Muscle layer of duodenum (tissue), 2 donors: ENCODE data around the gene TRMT112.

ENCODE experiments used
- H3K27ac ChIP-seq: one replicate; pipeline ENCODE4 v1.7.0; 2013; ENCODE audit warnings: mild to moderate bottlenecking, low read length
- H3K27me3 ChIP-seq: one replicate; pipeline ENCODE4 v1.7.0; 2013; ENCODE audit warnings: low read depth, mild to moderate bottlenecking, control low read depth, low read length
- H3K36me3 ChIP-seq, 2 donors: one replicate each; pipeline ENCODE4 v1.7.0; 2013; ENCODE audit warnings: low read length in 2 of 2, control low read depth in 1 of 2, mild to moderate bottlenecking in 1 of 2; ENCODE audit not compliant: insufficient read depth in 2 of 2, control insufficient read depth in 1 of 2
- H3K4me1 ChIP-seq, 2 donors: one replicate each; pipeline ENCODE4 v1.7.0; 2013; ENCODE audit warnings: low read length in 2 of 2, mild to moderate bottlenecking in 2 of 2, control low read depth in 1 of 2, moderate library complexity in 1 of 2; ENCODE audit not compliant: insufficient read depth in 2 of 2, control insufficient read depth in 1 of 2
- H3K4me3 ChIP-seq, 2 donors: one replicate each; pipeline ENCODE4 v1.7.0; 2013; ENCODE audit warnings: low read length in 2 of 2, low read depth in 1 of 2, mild to moderate bottlenecking in 1 of 2
- H3K9me3 ChIP-seq, 2 donors: one replicate each; pipeline ENCODE4 v1.7.0; 2013; ENCODE audit warnings: low read length in 2 of 2, control low read depth in 1 of 2, mild to moderate bottlenecking in 1 of 2; ENCODE audit not compliant: control insufficient read depth in 1 of 2
- donor health status: healthy.

TRMT112 gene

GRCh38 chr11:64349025-64349387, 31.6 kb upstream of the TRMT112 start:
- H3K4me1 ChIP-seq, result no peaks in the 10 kb centered on the region
- H3K27ac ChIP-seq, result no peak overlapping the region
- H3K36me3 ChIP-seq, result no peaks in the 10 kb centered on the region
- no peaks in the 10 kb centered on the region for H3K27me3 ChIP-seq
- no peaks in the 10 kb centered on the region for H3K9me3 ChIP-seq
- no peak overlapping the region for H3K4me3 ChIP-seq

- Histone ChIP-seq H3K27ac (no peak overlapping the region), H3K27me3 (no peaks in the 10 kb centered on the region), H3K4me1 (no peaks in the 10 kb centered on the region), H3K4me3 (no peak overlapping the region), H3K36me3 (no peaks in the 10 kb centered on the region), H3K9me3 (no peaks in the 10 kb centered on the region)
Measured at GRCh38 chr11:64348383-64349024, 31.1 kb upstream of the TRMT112 start.

- Histone ChIP-seq H3K9me3 (no peaks in the 10 kb centered on the region), H3K36me3 (no peaks in the 10 kb centered on the region), H3K27ac (no peak overlapping the region), H3K27me3 (no peaks in the 10 kb centered on the region), H3K4me3 (no peak overlapping the region), H3K4me1 (peaks cover 0 to 8% of the 10 kb centered on the region in 2 donors)
Measured at GRCh38 chr11:64347193-64347867, 30.0 kb upstream of the TRMT112 start.

DNA sequence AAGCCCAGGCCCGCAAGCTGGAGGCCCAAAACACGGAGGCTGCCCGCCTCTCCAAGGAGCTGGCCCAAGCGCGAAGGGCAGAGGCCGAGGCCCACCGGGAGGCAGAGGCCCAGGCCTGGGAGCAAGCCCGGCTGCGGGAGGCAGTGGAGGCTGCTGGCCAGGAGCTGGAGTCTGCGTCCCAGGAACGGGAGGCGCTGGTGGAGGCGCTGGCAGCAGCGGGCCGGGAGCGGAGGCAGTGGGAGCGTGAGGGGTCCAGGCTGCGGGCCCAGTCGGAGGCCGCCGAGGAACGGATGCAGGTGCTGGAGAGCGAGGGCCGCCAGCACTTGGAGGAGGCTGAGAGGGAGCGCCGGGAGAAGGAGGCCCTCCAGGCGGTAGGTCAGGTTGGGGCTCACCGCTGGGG, 27.4 kb upstream of the TRMT112 start:
- H3K36me3 ChIP-seq, result no peaks in the 10 kb centered on the region
- no peak overlapping the region for H3K27ac ChIP-seq
- peaks cover 0 to 14% of the 10 kb centered on the region in 2 donors for H3K4me1 ChIP-seq
- no peaks in the 10 kb centered on the region for H3K27me3 ChIP-seq
- H3K4me3 ChIP-seq, result no peak overlapping the region
- no peaks in the 10 kb centered on the region for H3K9me3 ChIP-seq

DNA sequence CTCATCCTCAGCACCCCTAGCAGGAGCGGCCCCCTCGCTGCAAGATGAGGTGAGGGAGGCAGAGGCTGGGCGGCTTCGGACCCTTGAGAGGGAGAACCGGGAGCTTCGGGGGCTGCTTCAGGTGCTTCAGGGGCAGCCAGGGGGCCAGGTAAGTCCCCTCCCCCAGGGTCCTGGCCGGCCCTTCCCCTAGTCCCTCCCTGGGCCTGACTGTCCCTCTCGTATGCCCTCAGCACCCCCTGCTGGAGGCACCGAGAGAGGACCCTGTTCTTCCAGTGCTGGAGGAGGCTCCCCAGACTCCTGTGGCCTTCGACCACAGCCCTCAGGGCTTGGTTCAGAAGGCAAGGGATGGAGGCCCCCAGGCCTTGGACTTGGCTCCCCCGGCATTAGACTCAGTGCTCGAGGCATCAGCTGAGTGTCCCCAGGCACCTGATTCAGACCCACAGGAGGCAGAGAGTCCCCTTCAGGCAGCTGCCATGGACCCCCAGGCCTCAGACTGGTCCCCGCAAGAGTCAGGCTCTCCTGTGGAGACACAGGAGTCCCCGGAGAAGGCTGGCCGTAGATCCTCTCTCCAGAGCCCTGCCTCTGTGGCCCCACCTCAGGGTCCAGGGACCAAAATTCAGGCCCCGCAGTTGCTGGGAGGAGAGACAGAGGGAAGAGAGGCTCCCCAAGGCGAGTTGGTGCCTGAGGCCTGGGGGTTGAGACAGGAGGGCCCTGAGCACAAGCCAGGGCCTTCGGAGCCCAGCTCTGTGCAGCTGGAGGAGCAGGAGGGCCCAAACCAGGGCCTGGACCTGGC, 26.6 kb upstream of the TRMT112 start:
- Histone ChIP-seq H3K36me3 (no peaks in the 10 kb centered on the region), H3K4me1 (peaks cover 0 to 14% of the 10 kb centered on the region in 2 donors), H3K27ac (no peak overlapping the region), H3K9me3 (no peaks in the 10 kb centered on the region), H3K4me3 (no peak overlapping the region), H3K27me3 (no peaks in the 10 kb centered on the region)

GRCh38 chr11:64342869-64343745, 25.7 kb upstream of the TRMT112 start:
- H3K27ac ChIP-seq, result no peak overlapping the region
- H3K4me1 ChIP-seq, result peaks cover 0 to 14% of the 10 kb centered on the region in 2 donors
- H3K4me3 ChIP-seq, result peak overlapping the region in 1 of 2 donors; percentile 53
- H3K36me3 ChIP-seq, result no peaks in the 10 kb centered on the region
- H3K9me3 ChIP-seq, result no peaks in the 10 kb centered on the region
- no peaks in the 10 kb centered on the region for H3K27me3 ChIP-seq

- H3K4me3 ChIP-seq, result peak overlapping the region; percentile 21 to 53
- H3K4me1 ChIP-seq, result peaks cover 0 to 14% of the 10 kb centered on the region in 2 donors
- no peaks in the 10 kb centered on the region for H3K9me3 ChIP-seq
- no peak overlapping the region for H3K27ac ChIP-seq
- H3K27me3 ChIP-seq, result no peaks in the 10 kb centered on the region
- no peaks in the 10 kb centered on the region for H3K36me3 ChIP-seq
Measured at GRCh38 chr11:64341851-64342791, 24.8 kb upstream of the TRMT112 start.

GRCh38 chr11:64341429-64341828, 24.1 kb upstream of the TRMT112 start:
- H3K27ac ChIP-seq, result no peak overlapping the region
- no peaks in the 10 kb centered on the region for H3K36me3 ChIP-seq
- H3K27me3 ChIP-seq, result no peaks in the 10 kb centered on the region
- H3K4me3 ChIP-seq, result peak overlapping the region in 1 of 2 donors; percentile 53
- H3K9me3 ChIP-seq, result no peaks in the 10 kb centered on the region
- H3K4me1 ChIP-seq, result peaks cover 0 to 14% of the 10 kb centered on the region in 2 donors

- Histone ChIP-seq H3K27me3 (no peaks in the 10 kb centered on the region), H3K4me1 (peaks cover 0 to 14% of the 10 kb centered on the region in 2 donors), H3K4me3 (peak overlapping the region in 1 of 2 donors; percentile 53), H3K36me3 (no peaks in the 10 kb centered on the region), H3K9me3 (no peaks in the 10 kb centered on the region), H3K27ac (no peak overlapping the region)
Measured at GRCh38 chr11:64340671-64341335, 23.4 kb upstream of the TRMT112 start.
